HG02981 (cell line): ENCODE data around the gene ZRANB1.
"Not testable (repeated sequence)": the region's sequence is repeated elsewhere in the genome, so short reads cannot be mapped to it uniquely, and the experiment has no call there.

Experiments
- ATAC-seq: cut with Tn5 transposase; IDR thresholded peaks from one replicate; pipeline ENCODE4 v1.9.1; 2021; ENCODE audit warnings: mild to moderate bottlenecking, moderate library complexity; ENCODE audit not compliant: unreplicated experiment

The ZRANB1 gene

DNA sequence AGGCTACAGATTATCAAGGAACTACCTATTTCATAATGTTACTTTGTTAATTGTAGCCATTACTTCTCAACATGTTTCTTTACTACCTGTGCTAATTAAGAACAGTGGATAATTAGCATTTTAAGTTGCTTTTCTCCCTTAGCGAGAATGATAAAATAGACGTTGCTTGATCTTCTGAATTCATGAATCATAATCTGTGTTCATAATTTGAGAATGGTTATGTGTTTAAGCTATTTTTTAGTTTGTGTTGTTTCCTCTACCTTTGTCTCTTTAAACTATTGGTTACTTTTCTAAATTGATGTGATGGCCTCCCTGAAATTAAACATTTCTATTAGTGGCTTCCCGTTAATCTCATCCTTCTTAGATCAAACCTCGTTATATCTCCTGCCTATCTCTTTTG, at the start of gene ZRANB1:
Gene ZRANB1 (plus strand): TSS at position 301 of the 400 bp plus-strand sequence. CDS start 371 bp downstream, outside the sequence.
- no peak for ATAC-seq

DNA sequence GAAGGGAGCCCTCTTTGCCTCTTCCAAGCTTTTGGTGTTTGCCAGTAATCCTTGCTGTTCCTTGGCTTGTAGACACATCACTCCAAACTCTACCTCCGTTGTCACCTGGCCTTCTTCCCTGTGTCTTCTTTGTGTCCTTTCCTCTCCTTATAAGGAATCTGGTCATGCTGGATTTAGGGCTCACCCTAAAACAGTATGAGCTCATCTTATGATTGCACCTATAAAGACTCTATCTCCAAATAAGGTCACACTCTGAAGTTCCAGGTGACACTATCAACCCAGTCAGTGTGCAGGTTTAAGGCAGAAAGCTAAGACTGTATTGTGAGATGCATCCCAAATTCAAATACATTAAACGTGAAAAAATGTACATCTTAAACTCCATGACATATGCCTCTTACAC, 49.0 kb upstream of the ZRANB1 start:
- ATAC-seq = no peak

DNA sequence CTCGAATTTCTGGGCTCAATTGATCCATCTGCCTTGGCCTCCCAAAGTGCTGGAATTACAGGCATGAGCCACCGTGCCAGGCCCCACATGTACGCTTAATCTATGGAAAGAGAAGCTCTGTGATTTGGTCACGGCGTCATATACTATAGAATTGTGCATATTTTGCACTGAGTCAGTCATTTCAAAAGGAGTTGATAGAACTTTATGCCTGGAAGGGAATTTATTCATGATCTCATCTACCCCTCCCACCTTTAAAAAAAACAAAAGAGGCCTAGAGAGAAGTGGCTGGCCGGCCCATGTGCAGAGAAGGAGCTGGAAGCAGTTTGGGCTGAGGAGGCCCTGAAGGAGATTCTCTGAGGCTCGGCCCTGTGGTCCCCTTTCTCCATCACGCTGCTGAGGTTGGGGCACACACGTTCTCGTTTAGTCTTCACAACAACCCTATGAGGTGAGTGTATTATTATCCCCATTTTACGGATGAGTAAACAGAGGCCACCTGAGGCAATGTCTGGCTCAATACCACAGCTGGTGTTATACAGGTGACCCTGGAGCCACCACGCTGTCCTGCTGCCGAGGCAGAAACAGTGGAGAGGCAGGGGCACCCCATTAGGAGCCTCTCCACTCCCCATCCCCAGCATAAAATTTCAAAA, 47.2 kb upstream of the ZRANB1 start:
- no peak for ATAC-seq

DNA sequence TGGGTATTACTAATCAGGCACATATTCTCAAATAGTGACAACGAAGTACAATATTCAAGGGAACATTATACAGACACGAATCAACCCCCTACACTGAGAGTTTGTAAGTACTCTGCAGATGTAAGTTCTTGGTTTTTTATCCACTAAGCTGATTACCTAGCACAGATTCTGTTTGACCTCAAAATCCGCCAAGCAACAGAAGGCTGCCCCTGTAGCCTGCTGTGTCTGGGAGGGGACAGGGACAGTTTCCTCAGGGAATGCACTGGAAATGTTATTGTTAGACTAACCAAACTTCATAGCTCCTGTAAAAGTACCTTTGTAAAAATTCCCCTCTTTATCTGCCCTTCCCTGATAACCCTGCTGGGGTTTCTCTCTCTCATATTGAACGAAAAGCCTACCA, 45.2 kb upstream of the ZRANB1 start:
- ATAC-seq = no peak

DNA sequence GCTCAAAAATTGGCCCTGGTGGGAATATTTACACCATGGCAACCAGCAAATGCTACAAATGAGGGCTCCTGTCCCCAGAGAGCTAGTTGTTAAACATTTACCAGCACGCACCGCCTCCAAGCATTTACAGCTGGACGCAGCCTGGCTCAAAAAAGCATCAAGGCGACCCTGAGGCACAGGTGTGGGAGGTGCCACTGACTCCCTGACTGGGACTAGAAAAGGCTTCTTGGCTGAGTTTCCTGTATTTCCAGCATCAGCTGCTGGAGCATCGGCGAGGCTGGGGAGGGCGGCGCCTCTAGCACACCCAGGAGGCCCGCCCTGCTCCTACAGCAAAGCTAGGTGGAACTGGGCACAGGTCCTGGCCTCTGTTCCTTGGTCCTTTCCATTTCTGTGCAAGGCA, 43.5 kb upstream of the ZRANB1 start:
- no peak for ATAC-seq

- no peak for ATAC-seq
Measured at GRCh38 chr10:124899151-124899550, 42.8 kb upstream of the ZRANB1 start.

GRCh38 chr10:124902462-124902861, 39.5 kb upstream of the ZRANB1 start:
- no peak for ATAC-seq

GRCh38 chr10:124903111-124903510, 38.8 kb upstream of the ZRANB1 start:
- ATAC-seq = no peak

DNA sequence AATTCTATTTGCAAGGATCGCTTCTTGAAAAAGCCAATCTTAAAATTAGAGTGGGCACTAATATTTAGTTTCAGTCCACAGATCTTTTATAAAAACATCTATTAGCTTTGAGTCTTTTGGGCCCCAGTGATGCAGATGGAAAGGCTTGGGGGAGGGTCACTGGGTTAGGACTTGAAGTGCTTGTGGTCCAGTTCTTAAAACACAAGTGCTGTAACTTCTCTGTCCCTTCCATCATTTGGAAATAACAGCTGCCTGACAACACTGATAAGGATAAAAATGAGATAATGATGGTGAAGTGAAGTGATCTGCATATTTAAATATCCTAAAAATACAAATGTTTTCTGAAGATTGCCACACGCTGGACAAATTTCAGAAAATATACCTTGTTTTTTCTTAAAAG, 37.1 kb upstream of the ZRANB1 start:
- ATAC-seq = no peak

DNA sequence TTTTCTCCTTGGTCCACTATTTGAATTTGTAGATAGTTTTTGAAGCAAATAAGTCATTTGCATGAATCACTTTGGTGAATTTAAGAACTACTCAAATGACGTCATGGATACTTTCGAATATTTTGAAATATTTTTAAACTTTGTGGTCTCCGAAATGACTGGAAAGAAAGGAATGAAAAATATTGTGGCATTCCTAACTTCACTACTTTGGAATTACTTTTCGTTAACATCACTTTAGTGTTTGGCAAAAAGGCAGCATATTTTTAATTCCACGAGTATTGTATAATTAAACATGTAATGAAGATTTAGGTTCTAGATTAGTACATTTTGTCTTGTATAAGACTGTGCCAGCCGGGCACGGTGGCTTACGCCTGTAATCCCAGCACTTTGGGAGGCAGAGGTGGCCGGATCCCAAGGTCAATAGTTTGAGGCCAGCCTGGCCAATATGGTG, 35.3 kb upstream of the ZRANB1 start:
- no peak for ATAC-seq

GRCh38 chr10:124909563-124909962, 32.4 kb upstream of the ZRANB1 start:
- ATAC-seq = no peak

DNA sequence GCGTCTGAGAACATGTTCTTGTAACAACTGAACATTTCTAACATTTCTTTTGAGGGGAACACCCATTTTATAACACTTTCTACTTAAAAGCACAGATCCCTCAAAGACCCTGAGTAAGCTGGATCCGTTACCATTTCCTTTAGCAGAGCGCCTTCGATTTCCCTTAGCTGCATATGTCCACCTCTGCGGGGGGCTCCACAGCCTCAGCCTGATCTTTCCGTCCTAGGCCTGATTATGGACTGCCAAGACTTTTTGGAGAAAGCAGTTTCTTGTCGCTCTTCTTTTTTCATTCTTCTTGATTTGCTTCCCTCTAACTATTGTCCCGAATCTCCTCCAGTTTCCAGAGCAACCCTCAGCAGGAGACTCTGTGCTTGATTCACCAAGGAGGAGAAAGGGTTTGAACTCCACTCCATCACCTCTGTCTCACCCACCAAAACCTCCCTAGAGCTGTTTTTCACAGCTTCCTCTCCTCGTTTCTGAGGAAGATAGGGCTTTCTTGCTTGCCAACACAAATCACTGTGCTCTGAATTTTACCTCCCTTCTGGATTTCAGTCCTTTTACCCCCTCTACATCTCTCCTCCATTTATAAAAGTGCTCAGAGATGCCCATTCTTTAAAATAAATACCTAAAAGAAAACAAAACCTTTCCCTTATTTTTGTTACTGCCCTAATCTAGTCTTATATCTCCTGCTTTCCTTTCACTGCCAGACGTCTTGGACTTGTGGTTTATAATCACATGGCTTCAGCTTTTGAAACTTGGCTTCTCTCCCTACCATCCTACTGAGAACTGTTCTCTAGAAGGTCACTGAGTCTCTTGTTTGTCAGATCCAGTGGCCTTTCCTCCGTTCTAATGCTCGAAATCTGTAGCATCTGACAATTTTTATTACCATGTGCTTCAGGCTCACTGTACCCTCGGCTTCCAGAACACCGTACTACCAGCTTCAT, 30.5 kb upstream of the ZRANB1 start:
- no peak for ATAC-seq

- no peak for ATAC-seq
Measured at GRCh38 chr10:124912101-124912886, 29.6 kb upstream of the ZRANB1 start.

DNA sequence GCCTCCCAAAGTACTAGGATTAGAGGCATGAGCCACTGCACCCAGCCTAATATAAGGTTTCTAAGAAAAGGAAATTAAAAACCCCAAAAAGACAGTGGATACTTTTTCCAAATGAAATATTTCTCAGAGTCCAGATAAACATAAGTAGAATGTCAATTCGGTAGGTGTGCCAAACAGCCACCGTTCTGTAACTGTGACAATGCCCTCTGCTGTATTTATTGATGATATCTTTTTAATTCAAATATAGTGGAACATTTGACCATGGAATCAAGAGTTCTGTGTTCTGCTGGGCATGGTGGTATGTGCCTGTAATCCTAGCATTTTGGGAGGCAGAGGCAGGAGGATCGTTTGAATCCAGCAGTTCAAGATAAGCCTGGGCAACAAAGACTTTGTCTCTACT, 28.8 kb upstream of the ZRANB1 start:
- ATAC-seq = no peak

DNA sequence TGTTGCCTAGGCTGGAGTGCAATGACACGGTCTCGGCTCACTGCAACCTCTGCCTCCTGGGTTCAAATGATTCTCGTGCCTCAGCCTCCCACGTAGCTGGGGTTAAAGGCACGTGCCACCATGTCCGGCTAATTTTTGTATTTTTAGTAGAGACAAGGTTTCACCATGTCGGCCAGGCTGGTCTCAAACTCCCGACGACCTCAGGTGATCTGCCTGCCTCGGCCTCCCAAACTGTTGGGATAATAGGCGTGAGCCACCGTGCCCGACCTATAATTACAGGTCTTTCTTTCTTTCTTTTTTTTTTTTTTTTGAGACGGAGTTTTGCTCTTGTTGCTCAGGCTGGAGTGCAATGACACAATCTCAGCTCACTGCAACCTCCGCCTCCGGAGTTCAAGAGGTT, 27.5 kb upstream of the ZRANB1 start:
- ATAC-seq = not testable (repeated sequence)

GRCh38 chr10:124916098-124916584, 25.8 kb upstream of the ZRANB1 start:
- peak; percentile 2 for ATAC-seq

- ATAC-seq = peak; percentile 96
Measured at GRCh38 chr10:124916585-124917427, 25.1 kb upstream of the ZRANB1 start.

DNA sequence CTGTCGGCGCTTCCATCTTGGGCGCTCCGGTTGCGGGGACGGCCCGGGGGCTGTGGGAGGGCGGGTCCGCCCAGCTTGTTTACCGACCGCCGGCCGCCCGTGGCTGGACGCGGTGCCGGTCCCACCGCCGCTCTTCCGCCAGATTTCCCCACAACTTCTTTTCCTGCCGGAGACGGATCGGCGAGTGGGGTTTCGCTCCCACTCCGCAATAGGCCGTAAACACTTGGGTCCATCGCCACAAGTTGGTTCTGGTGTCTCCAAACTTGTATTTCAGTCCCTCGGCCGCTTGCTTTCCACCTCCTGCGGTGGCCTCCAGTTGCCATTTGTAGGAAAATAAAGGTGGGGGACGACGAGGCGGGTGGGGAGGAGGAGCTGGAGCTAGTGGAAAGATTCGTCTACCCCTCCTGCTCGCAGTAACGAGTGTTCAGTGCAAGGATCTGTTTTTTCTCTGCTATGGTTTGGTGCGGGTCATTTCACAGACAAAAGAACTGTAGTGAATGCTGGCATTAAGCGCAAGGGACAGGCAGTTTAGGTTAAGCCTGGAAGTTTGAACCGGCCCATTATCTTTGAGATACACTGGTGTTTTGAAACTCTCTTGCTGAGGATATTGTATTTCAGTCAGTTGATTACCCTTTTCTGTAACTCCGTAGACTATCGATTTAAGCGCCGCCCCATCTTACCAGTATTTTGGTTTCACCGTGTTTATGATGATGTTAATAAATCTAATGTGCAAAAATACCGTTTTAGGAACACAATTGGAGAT, 24.3 kb upstream of the ZRANB1 start:
- ATAC-seq = peak; percentile 21

DNA sequence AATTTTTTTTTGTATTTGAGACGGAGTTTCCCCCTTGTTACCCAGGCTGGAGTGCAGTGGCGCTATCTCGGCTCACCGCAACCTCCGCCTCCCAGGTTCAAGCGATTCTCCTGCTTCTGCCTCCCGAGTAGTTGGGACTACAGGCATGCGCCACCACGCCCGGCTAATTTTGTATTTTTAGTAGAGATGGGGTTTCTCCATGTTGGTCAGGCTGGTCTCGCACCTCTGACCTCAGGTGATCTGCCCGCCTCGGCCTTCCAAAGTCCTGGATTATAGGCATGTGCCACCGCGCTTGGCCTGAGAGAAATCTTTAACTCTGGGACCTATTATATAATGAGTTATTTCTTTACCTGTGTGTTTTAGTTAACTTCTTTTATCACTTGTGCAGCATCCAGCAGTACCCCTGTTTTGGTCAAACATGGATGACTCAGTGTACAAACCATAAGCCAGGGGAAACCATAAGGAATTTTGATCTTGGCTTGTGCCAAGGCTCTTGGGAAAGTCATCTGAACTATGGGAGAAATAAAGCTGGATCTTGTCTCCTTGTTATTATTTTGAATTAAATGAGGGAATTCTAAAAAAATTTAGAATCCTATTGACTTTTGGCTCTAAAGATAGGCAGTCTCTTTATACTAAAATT, 23.6 kb upstream of the ZRANB1 start:
- no peak for ATAC-seq
